Nephron progenitor cell (in vitro differentiated cells): Measurements from ENCODE around the gene FRMD4A.
A peak's percentile ranks its signal among the peaks of the same experiment; 100 is the strongest.

Experiments used
- DNase-seq: peaks from one replicate; pipeline ENCODE4 v3.0.0; 2021
- H3K27ac Mint-ChIP-seq: 2 replicates; pipeline ENCODE4 v1.8.0; 2021; ENCODE audit warnings: mild to moderate bottlenecking, moderate library complexity, mixed read lengths
- H3K27me3 Mint-ChIP-seq: 2 replicates; pipeline ENCODE4 v1.8.0; 2021; ENCODE audit warnings: mild to moderate bottlenecking, low read depth, mixed read lengths; ENCODE audit not compliant: poor library complexity
- H3K36me3 Mint-ChIP-seq: 2 replicates; pipeline ENCODE4 v1.8.0; 2021; ENCODE audit warnings: low read depth, mixed read lengths
- H3K4me1 Mint-ChIP-seq: 2 replicates; pipeline ENCODE4 v1.8.0; 2021; ENCODE audit warnings: mixed read lengths
- H3K4me3 Mint-ChIP-seq: 2 replicates; pipeline ENCODE4 v1.8.0; 2021; ENCODE audit warnings: mild to moderate bottlenecking, moderate library complexity, mixed read lengths
- H3K9me3 Mint-ChIP-seq: 2 replicates; pipeline ENCODE4 v1.8.0; 2021; ENCODE audit warnings: mild to moderate bottlenecking, moderate library complexity, mixed read lengths
- CTCF ChIP-seq: fragments of 200-600 bp; sonication (generic); IDR thresholded peaks from 2 replicates; pipeline ENCODE4 v1.5.0; 2021; ENCODE audit warnings: antibody characterized with exemption

The FRMD4A gene

GRCh38 chr10:14262836-14263425 is 67.8 kb downstream of the FRMD4A start:
- H3K36me3 Mint-ChIP-seq, result no peaks in the 10 kb centered on the region
- H3K27me3 Mint-ChIP-seq, result peaks cover 8% of the 10 kb centered on the region
- TF ChIP-seq CTCF, result no peak
- no peak overlapping the region for H3K27ac Mint-ChIP-seq
- DNase-seq, result peak; percentile 43
- peaks cover 14% of the 10 kb centered on the region for H3K9me3 Mint-ChIP-seq
- peaks cover 44% of the 10 kb centered on the region for H3K4me1 Mint-ChIP-seq
- no peak overlapping the region for H3K4me3 Mint-ChIP-seq

GRCh38 chr10:14261336-14261735 is 69.4 kb downstream of the FRMD4A start:
- peak overlapping the region; percentile 40 for H3K27ac Mint-ChIP-seq

GRCh38 chr10:14259696-14260566 is 70.8 kb downstream of the FRMD4A start:
- peaks cover 20% of the 10 kb centered on the region for H3K9me3 Mint-ChIP-seq
- DNase-seq, result no peak
- peaks cover 8% of the 10 kb centered on the region for H3K27me3 Mint-ChIP-seq
- H3K36me3 Mint-ChIP-seq, result no peaks in the 10 kb centered on the region
- no peak overlapping the region for H3K4me3 Mint-ChIP-seq
- no peak overlapping the region for H3K27ac Mint-ChIP-seq
- TF ChIP-seq CTCF, result no peak
- peaks cover 50% of the 10 kb centered on the region for H3K4me1 Mint-ChIP-seq

More at GRCh38 chr10:14261336-14261735, 69.4 kb downstream of the FRMD4A start:
- Mint-ChIP-seq H3K4me1 (peaks cover 44% of the 10 kb centered on the region), H3K4me3 (no peak overlapping the region), H3K9me3 (peaks cover 20% of the 10 kb centered on the region), H3K36me3 (no peaks in the 10 kb centered on the region), H3K27me3 (peaks cover 8% of the 10 kb centered on the region)
- no peak for DNase-seq
- no peak for TF ChIP-seq CTCF

GRCh38 chr10:14254368-14254767 is 76.4 kb downstream of the FRMD4A start:
- no peak for DNase-seq
- Mint-ChIP-seq H3K9me3 (peaks cover 27% of the 10 kb centered on the region), H3K27ac (no peak overlapping the region), H3K4me1 (peaks cover 8% of the 10 kb centered on the region), H3K27me3 (peaks cover 14% of the 10 kb centered on the region), H3K36me3 (no peaks in the 10 kb centered on the region), H3K4me3 (no peak overlapping the region)
- TF ChIP-seq CTCF, result no peak

GRCh38 chr10:14253711-14254110 is 77.0 kb downstream of the FRMD4A start:
- Mint-ChIP-seq H3K27me3 (peaks cover 14% of the 10 kb centered on the region), H3K27ac (no peak overlapping the region), H3K36me3 (no peaks in the 10 kb centered on the region), H3K9me3 (peaks cover 24% of the 10 kb centered on the region), H3K4me1 (peaks cover 7% of the 10 kb centered on the region), H3K4me3 (no peak overlapping the region)
- TF ChIP-seq CTCF, result no peak
- no peak for DNase-seq
